H9 (cell line): ENCODE data around the gene PRSS27. TPM values are rescaled to one million over a fixed set of nuclear protein-coding genes. Genes with fewer than 3 reads are reported as not detected.

Source experiments
- DNase-seq: peaks from one replicate; pipeline ENCODE4 v3.0.0-alpha.2; 2017
- H2AFZ ChIP-seq: one replicate; pipeline ENCODE4 v1.6.1; 2013; ENCODE audit warnings: mild to moderate bottlenecking, low read length, control low read depth, moderate library complexity
- H2AK5ac ChIP-seq: 2 replicates; pipeline ENCODE4 v1.6.1; 2013; ENCODE audit warnings: low read length, control low read depth, mixed read lengths; ENCODE audit not compliant: insufficient read length
- H2BK120ac ChIP-seq: one replicate; pipeline ENCODE4 v1.6.1; 2013; ENCODE audit warnings: low read depth, mild to moderate bottlenecking, low read length, control low read depth, inconsistent platforms; ENCODE audit not compliant: poor library complexity, severe bottlenecking
- H2BK12ac ChIP-seq: 2 replicates; pipeline ENCODE4 v1.6.1; 2013; ENCODE audit warnings: low read length, control low read depth, mixed read lengths, low read depth; ENCODE audit not compliant: insufficient read length
- H2BK15ac ChIP-seq: 2 replicates; pipeline ENCODE4 v1.6.1; 2013; ENCODE audit warnings: low read depth, low read length, control low read depth
- H2BK20ac ChIP-seq: one replicate; pipeline ENCODE4 v1.6.1; 2013; ENCODE audit warnings: low read depth, mild to moderate bottlenecking, low read length, control low read depth, inconsistent platforms; ENCODE audit not compliant: poor library complexity, severe bottlenecking
- H2BK5ac ChIP-seq: 2 replicates; pipeline ENCODE4 v1.6.1; 2013; ENCODE audit warnings: low read length, control low read depth, mixed read lengths; ENCODE audit not compliant: insufficient read length
- H3K14ac ChIP-seq: 2 replicates; pipeline ENCODE4 v1.6.1; 2013; ENCODE audit warnings: low read length, control low read depth; ENCODE audit not compliant: insufficient read depth
- H3K18ac ChIP-seq: 2 replicates; pipeline ENCODE4 v1.6.1; 2013; ENCODE audit warnings: low read depth, mild to moderate bottlenecking, mixed read lengths, low read length, control low read depth; ENCODE audit not compliant: insufficient read length
- H3K23ac ChIP-seq: 2 replicates; pipeline ENCODE4 v1.6.1; 2013; ENCODE audit warnings: low read length, control low read depth, mixed read lengths, low read depth; ENCODE audit not compliant: insufficient read length
- H3K23me2 ChIP-seq: 2 replicates; pipeline ENCODE4 v1.6.1; 2013; ENCODE audit warnings: low read depth, mild to moderate bottlenecking, mixed read lengths, low read length, control low read depth; ENCODE audit not compliant: insufficient read length, poor library complexity, severe bottlenecking
- H3K27ac ChIP-seq: 2 replicates; pipeline ENCODE4 v1.5.1; 2013; ENCODE audit warnings: low read length, control low read depth, mixed read lengths, low read depth; ENCODE audit not compliant: insufficient read length
- H3K27me3 ChIP-seq: 2 replicates; pipeline ENCODE4 v1.6.1; 2013; ENCODE audit warnings: low read length, control low read depth, inconsistent platforms; ENCODE audit not compliant: insufficient read depth
- H3K4ac ChIP-seq: 2 replicates; pipeline ENCODE4 v1.6.1; 2013; ENCODE audit warnings: low read depth, mild to moderate bottlenecking, control low read depth, inconsistent platforms, low read length, moderate library complexity
- H3K4me1 ChIP-seq: 2 replicates; pipeline ENCODE4 v1.6.1; 2013; ENCODE audit warnings: low read length, control low read depth, inconsistent platforms; ENCODE audit not compliant: insufficient read depth
- H3K4me2 ChIP-seq: 2 replicates; pipeline ENCODE4 v1.6.1; 2013; ENCODE audit warnings: low read length, control low read depth, mixed read lengths; ENCODE audit not compliant: insufficient read length, insufficient read depth
- H3K56ac ChIP-seq: 2 replicates; pipeline ENCODE4 v1.6.1; 2013; ENCODE audit warnings: low read depth, mild to moderate bottlenecking, mixed read lengths, low read length, control low read depth; ENCODE audit not compliant: insufficient read length
- H3K79me1 ChIP-seq: 2 replicates; pipeline ENCODE4 v1.6.1; 2013; ENCODE audit warnings: low read depth, mild to moderate bottlenecking, moderate library complexity, low read length, control low read depth, inconsistent platforms; ENCODE audit not compliant: insufficient read depth, poor library complexity, severe bottlenecking
- H3K79me2 ChIP-seq: 2 replicates; pipeline ENCODE4 v1.6.1; 2013; ENCODE audit warnings: low read length, control low read depth, inconsistent platforms; ENCODE audit not compliant: insufficient read depth
- H3K9ac ChIP-seq: 2 replicates; pipeline ENCODE4 v1.6.1; 2013; ENCODE audit warnings: low read length, control low read depth, mixed read lengths; ENCODE audit not compliant: insufficient read length; ENCODE audit errors: extremely low read depth
- H3K9me3 ChIP-seq: one replicate; pipeline ENCODE4 v1.6.1; 2013; ENCODE audit warnings: low read depth, low read length, inconsistent platforms; ENCODE audit not compliant: control insufficient read depth
- H3T11ph ChIP-seq: one replicate; pipeline ENCODE4 v1.6.1; 2013; ENCODE audit warnings: mild to moderate bottlenecking, low read length, control low read depth, inconsistent platforms
- H4K20me1 ChIP-seq: one replicate; pipeline ENCODE4 v1.6.1; 2013; ENCODE audit not compliant: control insufficient read depth, insufficient read length, insufficient read depth
- H4K5ac ChIP-seq: 2 replicates; pipeline ENCODE4 v1.6.1; 2013; ENCODE audit warnings: low read depth, mild to moderate bottlenecking, mixed read lengths, low read length, control low read depth; ENCODE audit not compliant: insufficient read length
- H4K8ac ChIP-seq: replicated peaks from 2 replicates; pipeline ENCODE4 v1.6.1; 2013; ENCODE audit warnings: low read length, control low read depth, mixed read lengths, low read depth; ENCODE audit not compliant: insufficient read length
- H4K91ac ChIP-seq: 2 replicates; pipeline ENCODE4 v1.6.1; 2013; ENCODE audit warnings: low read depth, mild to moderate bottlenecking, moderate library complexity, mixed read lengths, low read length, control low read depth; ENCODE audit not compliant: insufficient read length
- H3K27ac Mint-ChIP-seq, 3 experiments: 2 replicates in 2 of 3; 3 replicates in 1 of 3; pipeline ENCODE4 v1.8.0; 2020 to 2021; ENCODE audit warnings: mixed read lengths in 3 of 3, mild to moderate bottlenecking in 1 of 3, moderate library complexity in 1 of 3
- H3K27me3 Mint-ChIP-seq: 2 replicates; pipeline ENCODE4 v1.8.0; 2021; ENCODE audit warnings: low read depth, mild to moderate bottlenecking, moderate library complexity, mixed read lengths
- H3K36me3 Mint-ChIP-seq, 3 experiments: 2 replicates in 2 of 3; 3 replicates in 1 of 3; pipeline ENCODE4 v1.8.0; 2020 to 2021; ENCODE audit warnings: low read depth in 3 of 3, mixed read lengths in 3 of 3; ENCODE audit not compliant: insufficient read depth in 1 of 3
- H3K4me1 Mint-ChIP-seq, 2 experiments: 2 replicates each; pipeline ENCODE4 v1.8.0; 2020; ENCODE audit warnings: mixed read lengths in 2 of 2
- H3K4me3 Mint-ChIP-seq, 2 experiments: 2 replicates in 1 of 2; 3 replicates in 1 of 2; pipeline ENCODE4 v1.8.0; 2020 to 2021; ENCODE audit warnings: mild to moderate bottlenecking in 2 of 2, mixed read lengths in 2 of 2, moderate library complexity in 1 of 2
- H3K9me3 Mint-ChIP-seq, 2 experiments: 2 replicates in 1 of 2; 3 replicates in 1 of 2; pipeline ENCODE4 v1.8.0; 2020; ENCODE audit warnings: mild to moderate bottlenecking in 2 of 2, mixed read lengths in 2 of 2, moderate library complexity in 1 of 2
- WGBS: extraction: QIAGEN DNeasy Blood & Tissue Kit; methylation state at CpG from one replicate; pipeline ENCODE4 v1.1.7; 2013; ENCODE audit warnings: missing lambda C conversion rate, low lambda C conversion rate, mixed read lengths; ENCODE audit not compliant: insufficient read length; ENCODE audit errors: extremely low coverage; 5-methylcytosine and 5-hydroxymethylcytosine counted together
- total RNA-seq: library from RNA; stranded (reverse); gene quantifications from 2 replicates; pipeline ENCODE4 v1.2.1, GENCODE V29; 2021
- TF ChIP-seq, protein P1 (sequence below): fragments of 200-600 bp; sonication (generic); conservative IDR thresholded peaks from 3 replicates; pipeline ENCODE4 v1.8.0; 2021; ENCODE audit warnings: antibody characterized with exemption, mild to moderate bottlenecking

PRSS27 gene
- total RNA-seq, 1 experiment from 2014 or later: 5.0 TPM

DNA sequence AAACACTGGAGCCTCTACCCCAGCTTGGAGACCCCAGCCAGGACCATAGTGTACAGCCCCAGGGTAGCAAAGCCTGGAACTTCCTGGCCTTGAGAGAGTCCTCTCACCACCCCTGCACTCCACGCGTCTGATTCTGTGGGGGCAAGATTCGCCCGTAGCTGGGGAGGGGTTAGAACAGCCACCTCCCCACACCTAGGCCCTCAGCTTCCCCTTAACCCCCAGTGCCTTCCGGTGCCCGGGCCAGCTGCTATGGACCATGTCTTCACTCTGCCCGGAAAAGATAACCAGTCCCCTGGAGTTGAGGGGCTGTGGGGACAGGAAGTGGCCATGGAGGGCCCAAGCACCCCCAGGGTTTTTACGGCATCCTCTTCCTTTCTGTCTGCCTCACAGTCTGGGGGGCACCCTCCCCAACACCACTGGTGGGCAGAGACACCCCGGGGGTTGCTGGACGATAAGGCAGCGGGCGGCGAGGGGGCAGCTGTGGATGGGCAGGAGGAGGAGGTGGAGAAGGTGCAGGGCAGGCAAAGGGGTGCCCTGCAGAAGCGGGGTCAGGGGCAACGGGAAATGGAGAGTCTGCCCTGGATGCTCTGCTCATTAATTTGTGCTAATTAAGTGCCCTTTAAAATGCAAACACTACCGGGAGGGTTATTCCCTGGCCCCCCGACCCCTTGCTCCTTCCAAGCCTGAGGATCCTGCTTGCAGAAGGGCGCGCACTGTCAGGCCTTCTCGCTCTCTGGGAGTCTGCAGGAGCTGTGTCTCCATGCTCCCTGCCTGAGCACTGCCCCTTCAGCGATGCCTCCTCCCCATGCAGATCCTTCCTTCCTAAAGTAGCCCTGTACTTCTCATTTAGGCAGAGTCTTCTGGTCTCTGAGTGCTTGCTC, 2.4 kb downstream of the PRSS27 start:
- no peak overlapping the region for H3K14ac ChIP-seq
- peak overlapping the region in 1 of 3 experiments; percentile 48; a peak in 1 of 7 replicates for H3K27ac Mint-ChIP-seq
- no peak overlapping the region for H2BK12ac ChIP-seq
- TF ChIP-seq, protein P1, sequence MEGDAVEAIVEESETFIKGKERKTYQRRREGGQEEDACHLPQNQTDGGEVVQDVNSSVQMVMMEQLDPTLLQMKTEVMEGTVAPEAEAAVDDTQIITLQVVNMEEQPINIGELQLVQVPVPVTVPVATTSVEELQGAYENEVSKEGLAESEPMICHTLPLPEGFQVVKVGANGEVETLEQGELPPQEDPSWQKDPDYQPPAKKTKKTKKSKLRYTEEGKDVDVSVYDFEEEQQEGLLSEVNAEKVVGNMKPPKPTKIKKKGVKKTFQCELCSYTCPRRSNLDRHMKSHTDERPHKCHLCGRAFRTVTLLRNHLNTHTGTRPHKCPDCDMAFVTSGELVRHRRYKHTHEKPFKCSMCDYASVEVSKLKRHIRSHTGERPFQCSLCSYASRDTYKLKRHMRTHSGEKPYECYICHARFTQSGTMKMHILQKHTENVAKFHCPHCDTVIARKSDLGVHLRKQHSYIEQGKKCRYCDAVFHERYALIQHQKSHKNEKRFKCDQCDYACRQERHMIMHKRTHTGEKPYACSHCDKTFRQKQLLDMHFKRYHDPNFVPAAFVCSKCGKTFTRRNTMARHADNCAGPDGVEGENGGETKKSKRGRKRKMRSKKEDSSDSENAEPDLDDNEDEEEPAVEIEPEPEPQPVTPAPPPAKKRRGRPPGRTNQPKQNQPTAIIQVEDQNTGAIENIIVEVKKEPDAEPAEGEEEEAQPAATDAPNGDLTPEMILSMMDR: no peak
- no peak overlapping the region for H3K27ac ChIP-seq
- no peaks in the 10 kb centered on the region; the same call in 1 of the 2 replicates for H3K4me1 ChIP-seq
- no peaks in the 10 kb centered on the region for H3K79me2 ChIP-seq
- H3K23me2 ChIP-seq: no peaks in the 10 kb centered on the region
- H3K18ac ChIP-seq: no peak overlapping the region
- H3K9ac ChIP-seq: no peak overlapping the region
- DNase-seq: no peak
- H2AFZ ChIP-seq: no peak overlapping the region
- H2BK5ac ChIP-seq: no peak overlapping the region
- no peaks in the 10 kb centered on the region for H3K27me3 ChIP-seq
- H4K5ac ChIP-seq: no peak overlapping the region
- H3K56ac ChIP-seq: no peak overlapping the region
- no peak overlapping the region for H3K4ac ChIP-seq
- no peaks in the 10 kb centered on the region for H3K36me3 Mint-ChIP-seq
- H3K9me3 ChIP-seq: no peaks in the 10 kb centered on the region
- H3K79me1 ChIP-seq: no peaks in the 10 kb centered on the region
- H3T11ph ChIP-seq: no peak overlapping the region
- H4K8ac ChIP-seq: no peak overlapping the region
- H2BK20ac ChIP-seq: no peak overlapping the region
- H3K27me3 Mint-ChIP-seq: peaks cover 2% of the 10 kb centered on the region
- no peak overlapping the region for H3K23ac ChIP-seq
- H4K20me1 ChIP-seq: no peaks in the 10 kb centered on the region
- H3K4me3 Mint-ChIP-seq: peak overlapping the region; percentile 21 to 35; a peak in 1 of 5 replicates
- H3K4me2 ChIP-seq: no peak overlapping the region
- H3K4me1 Mint-ChIP-seq: peaks cover 3 to 14% of the 10 kb centered on the region in 2 experiments; a peak in 3 of 4 replicates
- no CpG with 5 or more reads among the region's 21 CpGs for WGBS
- no peak overlapping the region for H4K91ac ChIP-seq
- H2BK15ac ChIP-seq: no peak overlapping the region
- H3K9me3 Mint-ChIP-seq: no peaks in the 10 kb centered on the region
- no peak overlapping the region for H2BK120ac ChIP-seq
- H2AK5ac ChIP-seq: no peak overlapping the region
